H1 (cell line): ENCODE results near the gene RBFOX1. TPM values are rescaled to one million over a fixed set of nuclear protein-coding genes. Genes with fewer than 3 reads are reported as not detected.

Experiments used
- CTCF ChIA-PET: fragments of 300-600 bp; sonication (Branson Sonifier 250); formaldehyde crosslinking; loops from one replicate; lab custom pipeline; 2021; ENCODE audit not compliant: partially characterized antibody; lab: Charles Lee
- POLR2A ChIA-PET: fragments of 300-600 bp; sonication (Branson Sonifier 250); formaldehyde crosslinking; loops from one replicate; lab custom pipeline; 2021; ENCODE audit warnings: inconsistent platforms; ENCODE audit not compliant: partially characterized antibody; lab: Charles Lee
- DNase-seq, 2 experiments: peaks; one replicate each; pipeline versions ENCODE4 v3.0.0 to v3.0.0-alpha.2; 2010 to 2022; ENCODE audit warnings: low spot score in 2 of 2, low read depth in 1 of 2, mixed read lengths in 1 of 2
- FAIRE-seq: peaks from 2 replicates; lab custom pipeline; 2011; peaks lifted over from hg19 to GRCh38; lab: Jason Lieb, UNC
- H2AFZ ChIP-seq: 2 replicates; pipeline ENCODE4 v1.8.1; 2012; ENCODE audit warnings: low read length, inconsistent platforms
- H2AK5ac ChIP-seq: 2 replicates; pipeline ENCODE4 v1.6.1; 2013; ENCODE audit warnings: low read depth, low read length
- H2BK120ac ChIP-seq: replicated peaks from 2 replicates; pipeline ENCODE3; 2013; ENCODE audit warnings: low read depth, low read length, inconsistent platforms
- H2BK12ac ChIP-seq: 2 replicates; pipeline ENCODE4 v1.6.1; 2013; ENCODE audit warnings: low read depth, low read length
- H2BK15ac ChIP-seq: 2 replicates; pipeline ENCODE4 v1.6.1; 2013; ENCODE audit warnings: low read length
- H2BK20ac ChIP-seq: 2 replicates; pipeline ENCODE4 v1.6.1; 2013; ENCODE audit warnings: low read length
- H2BK5ac ChIP-seq: 2 replicates; pipeline ENCODE4 v1.6.1; 2013; ENCODE audit warnings: low read depth, low read length
- H3K14ac ChIP-seq: 2 replicates; pipeline ENCODE4 v1.6.1; 2013; ENCODE audit warnings: inconsistent platforms; ENCODE audit not compliant: insufficient read length
- H3K18ac ChIP-seq: 2 replicates; pipeline ENCODE4 v1.6.1; 2013; ENCODE audit warnings: low read length; ENCODE audit errors: extremely low read depth
- H3K23ac ChIP-seq: 2 replicates; pipeline ENCODE4 v1.6.1; 2013; ENCODE audit warnings: inconsistent platforms; ENCODE audit not compliant: insufficient read length
- H3K23me2 ChIP-seq: 2 replicates; pipeline ENCODE4 v1.6.1; 2013; ENCODE audit warnings: low read depth, low read length
- H3K27ac ChIP-seq: 2 replicates; pipeline ENCODE4 v1.6.1; 2011; ENCODE audit warnings: low read depth, low read length, inconsistent platforms
- H3K27me3 ChIP-seq, 4 experiments: replicated peaks in 1 of 4; 1 replicate in 1 of 4; 2 replicates in 3 of 4; pipeline versions ENCODE4 v1.6.1 to v1.8.1; 2011 to 2013; ENCODE audit warnings: low read length in 3 of 4, mild to moderate bottlenecking in 3 of 4, inconsistent platforms in 2 of 4, mixed read lengths in 2 of 4, moderate library complexity in 1 of 4; ENCODE audit not compliant: control insufficient read depth in 3 of 4, insufficient read depth in 3 of 4; ENCODE audit errors: extremely low read depth in 1 of 4
- H3K36me3 ChIP-seq, 4 experiments: 2 replicates each; pipeline versions ENCODE4 v1.6.1 to v1.8.1; 2011 to 2013; ENCODE audit warnings: mild to moderate bottlenecking in 4 of 4, low read length in 3 of 4, moderate library complexity in 2 of 4, control low read depth in 1 of 4, inconsistent platforms in 1 of 4; ENCODE audit not compliant: insufficient read depth in 4 of 4, control insufficient read depth in 2 of 4
- H3K4ac ChIP-seq: replicated peaks from 2 replicates; pipeline ENCODE3; 2013; ENCODE audit warnings: low read length, low read depth, mixed read lengths, inconsistent platforms; ENCODE audit not compliant: insufficient read length
- H3K4me1 ChIP-seq, 4 experiments: replicated peaks in 1 of 4; 1 replicate in 1 of 4; 2 replicates in 3 of 4; pipeline versions ENCODE4 v1.6.1 to v1.8.1; 2011 to 2013; ENCODE audit warnings: low read length in 3 of 4, inconsistent platforms in 2 of 4, mixed read lengths in 1 of 4; ENCODE audit not compliant: insufficient read depth in 4 of 4, control insufficient read depth in 3 of 4
- H3K4me2 ChIP-seq, 2 experiments: 2 replicates each; pipeline versions ENCODE4 v1.6.1 to v1.8.1; 2011 to 2013; ENCODE audit warnings: low read depth in 2 of 2, low read length in 2 of 2, control low read depth in 1 of 2, inconsistent platforms in 1 of 2, mild to moderate bottlenecking in 1 of 2; ENCODE audit not compliant: insufficient read depth in 1 of 2
- H3K4me3 ChIP-seq, 4 experiments: fragments of 200-600, 300-600 bp in 1 of 4; sonication (generic), shearing (Covaris generic), sonication (Bioruptor Twin) in 1 of 4; 2 replicates each; pipeline versions ENCODE4 v1.5.1 to v1.8.1; 2011 to 2016; ENCODE audit warnings: low read length in 4 of 4, low read depth in 3 of 4, control low read depth in 2 of 4, inconsistent platforms in 2 of 4, mild to moderate bottlenecking in 2 of 4, mixed read lengths in 1 of 4, moderate library complexity in 1 of 4; ENCODE audit not compliant: insufficient read depth in 2 of 4; ENCODE audit errors: extremely low read depth in 1 of 4
- H3K56ac ChIP-seq: replicated peaks from 2 replicates; pipeline ENCODE3; 2013; ENCODE audit warnings: low read depth, mild to moderate bottlenecking, mixed read lengths, low read length, inconsistent platforms; ENCODE audit not compliant: insufficient read length
- H3K79me1 ChIP-seq: 2 replicates; pipeline ENCODE4 v1.6.1; 2013; ENCODE audit warnings: low read depth, low read length, control low read depth
- H3K79me2 ChIP-seq, 2 experiments: 2 replicates each; pipeline versions ENCODE4 v1.6.1 to v1.8.1; 2012 to 2013; ENCODE audit warnings: low read length in 2 of 2, mild to moderate bottlenecking in 2 of 2, inconsistent platforms in 1 of 2; ENCODE audit not compliant: insufficient read depth in 2 of 2, control insufficient read depth in 1 of 2
- H3K9ac ChIP-seq, 4 experiments: replicated peaks in 1 of 4; 1 replicate in 1 of 4; 2 replicates in 3 of 4; pipeline versions ENCODE4 v1.6.1 to v1.8.1; 2011 to 2013; ENCODE audit warnings: low read depth in 3 of 4, low read length in 3 of 4, control low read depth in 2 of 4, mild to moderate bottlenecking in 2 of 4, moderate library complexity in 2 of 4, inconsistent platforms in 1 of 4; ENCODE audit errors: extremely low read depth in 1 of 4
- H3K9me3 ChIP-seq, 2 experiments: 2 replicates each; pipeline versions ENCODE4 v1.6.1 to v1.8.1; 2012 to 2013; ENCODE audit warnings: mild to moderate bottlenecking in 2 of 2, moderate library complexity in 2 of 2, control low read depth in 1 of 2, inconsistent platforms in 1 of 2, low read depth in 1 of 2, low read length in 1 of 2, mixed read lengths in 1 of 2; ENCODE audit not compliant: insufficient read depth in 2 of 2
- H4K20me1 ChIP-seq, 2 experiments: replicated peaks in 1 of 2; 2 replicates each; pipeline versions ENCODE3 to v1.8.1; 2011 to 2013; ENCODE audit warnings: inconsistent platforms in 2 of 2, low read length in 2 of 2, mild to moderate bottlenecking in 1 of 2; ENCODE audit not compliant: insufficient read depth in 2 of 2, control insufficient read depth in 1 of 2
- H4K5ac ChIP-seq: 2 replicates; pipeline ENCODE4 v1.6.1; 2013; ENCODE audit warnings: low read length, low read depth, mixed read lengths, inconsistent platforms; ENCODE audit not compliant: insufficient read length
- H4K8ac ChIP-seq: 2 replicates; pipeline ENCODE4 v1.8.0; 2013; ENCODE audit warnings: mild to moderate bottlenecking, moderate library complexity, low read length, inconsistent platforms; ENCODE audit not compliant: insufficient read depth; ENCODE audit errors: extremely low read depth
- H4K91ac ChIP-seq: replicated peaks from 2 replicates; pipeline ENCODE3; 2013; ENCODE audit warnings: low read length, mixed read lengths, inconsistent platforms; ENCODE audit not compliant: insufficient read length
- ASH2L ChIP-seq: fragments of 200-600, 300-600 bp; sonication (generic); IDR thresholded peaks from one replicate; pipeline ENCODE4 v1.7.1; 2017; ENCODE audit warnings: low read length
- ATF2 ChIP-seq: IDR thresholded peaks from 2 replicates; pipeline ENCODE4 v1.6.1; 2012; ENCODE audit warnings: low read length, inconsistent platforms
- BCL11A ChIP-seq, 2 experiments: IDR thresholded peaks; one replicate each; pipeline ENCODE4 v1.6.1; 2011; ENCODE audit warnings: low read depth in 2 of 2, low read length in 2 of 2, mild to moderate bottlenecking in 2 of 2
- BRCA1 ChIP-seq: IDR thresholded peaks from 2 replicates; pipeline ENCODE4 v1.6.1; 2012; ENCODE audit warnings: low read depth, low read length, improper control_type of control experiment
- GABPA ChIP-seq: IDR thresholded peaks from 2 replicates; pipeline ENCODE4 v1.6.1; 2011; ENCODE audit warnings: mild to moderate bottlenecking, low read length, moderate library complexity, borderline replicate concordance; ENCODE audit not compliant: insufficient read depth
- JUN ChIP-seq: IDR thresholded peaks from 2 replicates; pipeline ENCODE4 v1.6.1; 2011; ENCODE audit warnings: low read depth, mild to moderate bottlenecking, improper control_type of control experiment, low read length
- KDM5A ChIP-seq: fragments of 200-600 bp; IDR thresholded peaks from 2 replicates; pipeline ENCODE4 v1.7.1; 2012; ENCODE audit warnings: mild to moderate bottlenecking, low read length, inconsistent platforms, mixed read lengths
- SIRT6 ChIP-seq: IDR thresholded peaks from one replicate; pipeline ENCODE4 v1.7.1; 2012; ENCODE audit warnings: low read length, inconsistent platforms
- SP4 ChIP-seq: IDR thresholded peaks from 2 replicates; pipeline ENCODE4 v1.6.1; 2012; ENCODE audit warnings: low read length, inconsistent platforms
- SUZ12 ChIP-seq: fragments of 200-600 bp; sonication (generic); IDR thresholded peaks from 2 replicates; pipeline ENCODE4 v1.6.1; 2012; ENCODE audit warnings: mild to moderate bottlenecking, inconsistent platforms, low read length, moderate library complexity, mixed read lengths
- TCF12 ChIP-seq: IDR thresholded peaks from 2 replicates; pipeline ENCODE4 v1.6.1; 2011; ENCODE audit warnings: low read depth, mild to moderate bottlenecking, low read length
- WGBS, 2 experiments: shearing (Covaris generic) in 1 of 2; methylation state at CpG; one replicate each; pipeline versions ENCODE4 v1.1.6 to v1.1.7; 2013 to 2015; ENCODE audit warnings: low lambda C conversion rate in 2 of 2, mixed read lengths in 2 of 2, inconsistent platforms in 1 of 2, low coverage in 1 of 2, missing lambda C conversion rate in 1 of 2; ENCODE audit not compliant: insufficient replicate concordance in 2 of 2, insufficient coverage in 1 of 2, insufficient read length in 1 of 2; ENCODE audit errors: extremely low coverage in 1 of 2, missing lambda C conversion rate in 1 of 2; 5-methylcytosine and 5-hydroxymethylcytosine counted together
- polyA plus RNA-seq, 7 experiments: library from polyadenylated mRNA; depleted of rRNA in 3 of 7; stranded (reverse) in 5 of 7; unstranded in 2 of 7; fragments of >200 nt in 5 of 7; fragments of 200-250 nt in 2 of 7; gene quantifications; 1 replicate in 5 of 7; 2 replicates in 1 of 7; 4 replicates in 1 of 7; pipeline versions ENCODE4 v1.2.1 to v1.2.3, GENCODE V29; 2011 to 2013; ENCODE audit warnings: missing spikeins in 2 of 7, mixed read lengths in 2 of 7
- total RNA-seq: library from RNA; stranded (reverse); fragmentation: NEBNext Ultra II Directional; extraction: Animal tissue kit (Norgen Biotek cat#: 25700); gene quantifications from 2 replicates; pipeline ENCODE4 v1.2.1, GENCODE V29; 2021
- TF ChIP-seq, protein P1 (sequence below): IDR thresholded peaks from 2 replicates; pipeline ENCODE4 v1.6.1; 2011; ENCODE audit warnings: low read length, improper control_type of control experiment
- TF ChIP-seq, protein P2 (sequence below): IDR thresholded peaks from 2 replicates; pipeline ENCODE4 v1.6.1; 2012; ENCODE audit warnings: inconsistent platforms

Gene RBFOX1
- total and polyA plus RNA-seq, 2 of the 8 experiments (the other 6 are each of a cell fraction or from before 2014, with no cell fraction given): 1.7 to 2.8 TPM

GRCh38 chr16:7391694-7392093, 59.0 kb downstream of the RBFOX1 start:
- Histone ChIP-seq H4K8ac (no peak overlapping the region), H2BK20ac (no peak overlapping the region), H2BK12ac (no peak overlapping the region), H4K20me1 (no peaks in the 10 kb centered on the region), H3K79me1 (no peaks in the 10 kb centered on the region), H4K91ac (no peak overlapping the region), H2AFZ (no peak overlapping the region), H3K4me2 (no peak overlapping the region), H2BK5ac (no peak overlapping the region), H2BK120ac (no peak overlapping the region), H3K4me3 (no peak overlapping the region), H4K5ac (no peak overlapping the region), H2AK5ac (no peak overlapping the region), H3K56ac (no peak overlapping the region), H3K23me2 (no peaks in the 10 kb centered on the region), H3K4ac (no peak overlapping the region), H3K9me3 (0 out of 4 replicates have a peak, but pooled peaks cover 0 to 2% of the 10 kb centered on the region in 2 experiments), H3K4me1 (no peaks in the 10 kb centered on the region; a peak in 1 of 7 replicates), H3K27me3 (no peaks in the 10 kb centered on the region), H3K27ac (no peak overlapping the region), H3K36me3 (no peaks in the 10 kb centered on the region), H3K79me2 (no peaks in the 10 kb centered on the region), H3K14ac (no peak overlapping the region), H3K18ac (no peak overlapping the region), H2BK15ac (no peak overlapping the region), H3K23ac (no peak overlapping the region), H3K9ac (no peak overlapping the region)
- ChIA-PET CTCF (no interaction called here), POLR2A (no interaction called here)
- no peak for FAIRE-seq
- no peak for DNase-seq
- WGBS, 2 experiments: 93% methylated on average over 5 of the region's 5 CpGs; no CpG with 5 or more reads in 1 of the 2 experiments
- TF ChIP-seq SIRT6 (no peak), BRCA1 (no peak), JUN (no peak), GABPA (no peak), SP4 (no peak), ASH2L (no peak), BCL11A (IDR thresholded peaks at IDR 0.05; ENCODE audit: low read depth in 2 of 2, low read length in 2 of 2) (no peak), SUZ12 (no peak), TCF12 (no peak), KDM5A (no peak), ATF2 (no peak)
- TF ChIP-seq, protein P1, sequence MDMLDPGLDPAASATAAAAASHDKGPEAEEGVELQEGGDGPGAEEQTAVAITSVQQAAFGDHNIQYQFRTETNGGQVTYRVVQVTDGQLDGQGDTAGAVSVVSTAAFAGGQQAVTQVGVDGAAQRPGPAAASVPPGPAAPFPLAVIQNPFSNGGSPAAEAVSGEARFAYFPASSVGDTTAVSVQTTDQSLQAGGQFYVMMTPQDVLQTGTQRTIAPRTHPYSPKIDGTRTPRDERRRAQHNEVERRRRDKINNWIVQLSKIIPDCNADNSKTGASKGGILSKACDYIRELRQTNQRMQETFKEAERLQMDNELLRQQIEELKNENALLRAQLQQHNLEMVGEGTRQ: no peak
- TF ChIP-seq, protein P2, sequence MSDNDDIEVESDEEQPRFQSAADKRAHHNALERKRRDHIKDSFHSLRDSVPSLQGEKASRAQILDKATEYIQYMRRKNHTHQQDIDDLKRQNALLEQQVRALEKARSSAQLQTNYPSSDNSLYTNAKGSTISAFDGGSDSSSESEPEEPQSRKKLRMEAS: no peak
